Osteoblast (primary cell): ENCODE data around the gene FOSL1. TPM values are rescaled to one million over a fixed set of nuclear protein-coding genes. Genes with fewer than 3 reads are reported as not detected.

Experiments used
- DNase-seq: peaks from one replicate; pipeline ENCODE4 v3.0.0; 2011; ENCODE audit warnings: low spot score, mixed read lengths; ENCODE audit not compliant: insufficient read length; ENCODE audit errors: missing footprints
- H2AFZ ChIP-seq: 2 replicates; pipeline ENCODE4 v1.6.0; 2011; ENCODE audit warnings: mild to moderate bottlenecking, low read length
- H3K27ac ChIP-seq: 2 replicates; pipeline ENCODE4 v1.5.1; 2011; ENCODE audit warnings: mild to moderate bottlenecking, low read depth, low read length, moderate library complexity
- H3K27me3 ChIP-seq: 2 replicates; pipeline ENCODE4 v1.6.0; 2012; ENCODE audit warnings: mild to moderate bottlenecking, control low read depth, inconsistent platforms, low read length, moderate library complexity; ENCODE audit not compliant: insufficient read depth
- H3K36me3 ChIP-seq: 2 replicates; pipeline ENCODE4 v1.5.1; 2011; ENCODE audit warnings: mild to moderate bottlenecking, low read length, control low read depth, moderate library complexity; ENCODE audit not compliant: insufficient read depth
- H3K4me1 ChIP-seq: 2 replicates; pipeline ENCODE4 v1.5.1; 2011; ENCODE audit warnings: mild to moderate bottlenecking, low read length, control low read depth, moderate library complexity; ENCODE audit not compliant: insufficient read depth
- H3K4me2 ChIP-seq: 2 replicates; pipeline ENCODE4 v1.6.0; 2011; ENCODE audit warnings: mild to moderate bottlenecking, low read length; ENCODE audit not compliant: insufficient read depth
- H3K4me3 ChIP-seq: fragments of 200-600 bp; sonication (generic); 3 replicates; pipeline ENCODE4 v1.5.1; 2012; ENCODE audit warnings: mild to moderate bottlenecking, low read length, inconsistent platforms; ENCODE audit not compliant: insufficient read depth
- H3K79me2 ChIP-seq: 2 replicates; pipeline ENCODE4 v1.6.0; 2012; ENCODE audit warnings: mild to moderate bottlenecking, low read length, control low read depth, inconsistent platforms; ENCODE audit not compliant: insufficient read depth
- H3K9me3 ChIP-seq: 2 replicates; pipeline ENCODE4 v1.5.1; 2011; ENCODE audit warnings: low read depth, low read length, control low read depth
- H4K20me1 ChIP-seq: 2 replicates; pipeline ENCODE4 v1.6.0; 2012; ENCODE audit warnings: mild to moderate bottlenecking, low read length, control low read depth; ENCODE audit not compliant: insufficient read depth
- CTCF ChIP-seq: IDR thresholded peaks from 2 replicates; pipeline ENCODE4 v1.5.1; 2011; ENCODE audit warnings: mild to moderate bottlenecking, low read depth, low read length, moderate library complexity; ENCODE audit errors: extremely low read depth
- total RNA-seq: library from RNA; depleted of rRNA; stranded (reverse); fragments of >200 nt; gene quantifications from 2 replicates; pipeline ENCODE4 v1.2.3, GENCODE V29; 2012

The FOSL1 gene
- total RNA-seq, 1 donor = 13.0 TPM

- H3K79me2 ChIP-seq = peaks cover 80% of the 10 kb centered on the region
- no peaks in the 10 kb centered on the region for H3K27me3 ChIP-seq
- peaks cover 71% of the 10 kb centered on the region for H3K4me1 ChIP-seq
- H2AFZ ChIP-seq = no peak overlapping the region
- H3K9me3 ChIP-seq = no peaks in the 10 kb centered on the region
- peaks cover 46% of the 10 kb centered on the region for H4K20me1 ChIP-seq
- peak overlapping the region; percentile 86 for H3K27ac ChIP-seq
- DNase-seq = peak; percentile 69
- peak overlapping the region; percentile 95 for H3K4me3 ChIP-seq
- no peak for TF ChIP-seq CTCF
- H3K4me2 ChIP-seq = peak overlapping the region; percentile 81
- H3K36me3 ChIP-seq = peaks cover 53% of the 10 kb centered on the region
These were observed 3.1 kb downstream of the FOSL1 start for GRCh38 chr11:65897020-65897471.

- Histone ChIP-seq H3K79me2 (peaks cover 86% of the 10 kb centered on the region), H4K20me1 (peaks cover 53% of the 10 kb centered on the region), H3K4me2 (peak overlapping the region; percentile 81), H3K27ac (peak overlapping the region; percentile 86), H3K4me3 (peak overlapping the region; percentile 95), H3K4me1 (peaks cover 74% of the 10 kb centered on the region), H2AFZ (no peak overlapping the region), H3K27me3 (no peaks in the 10 kb centered on the region), H3K36me3 (peaks cover 58% of the 10 kb centered on the region), H3K9me3 (no peaks in the 10 kb centered on the region)
- no peak for TF ChIP-seq CTCF
- peak; percentile 87 for DNase-seq
These were observed 3.9 kb downstream of the FOSL1 start for GRCh38 chr11:65896034-65896999.

GRCh38 chr11:65895482-65895981, 4.7 kb downstream of the FOSL1 start:
- peak; percentile 90 for DNase-seq
- no peak overlapping the region for H3K4me3 ChIP-seq
- peaks cover 71% of the 10 kb centered on the region for H3K4me1 ChIP-seq
- peaks cover 60% of the 10 kb centered on the region for H4K20me1 ChIP-seq
- H3K36me3 ChIP-seq = peaks cover 58% of the 10 kb centered on the region
- no peak overlapping the region for H2AFZ ChIP-seq
- peaks cover 88% of the 10 kb centered on the region for H3K79me2 ChIP-seq
- peak overlapping the region; percentile 81 for H3K4me2 ChIP-seq
- no peak for TF ChIP-seq CTCF
- H3K27me3 ChIP-seq = no peaks in the 10 kb centered on the region
- no peaks in the 10 kb centered on the region for H3K9me3 ChIP-seq
- H3K27ac ChIP-seq = peak overlapping the region; percentile 86

- no peaks in the 10 kb centered on the region for H3K9me3 ChIP-seq
- no peak overlapping the region for H2AFZ ChIP-seq
- no peak overlapping the region for H3K4me3 ChIP-seq
- H3K27me3 ChIP-seq = no peaks in the 10 kb centered on the region
- H4K20me1 ChIP-seq = peaks cover 60% of the 10 kb centered on the region
- H3K79me2 ChIP-seq = peaks cover 79% of the 10 kb centered on the region
- H3K36me3 ChIP-seq = peaks cover 58% of the 10 kb centered on the region
- H3K27ac ChIP-seq = peak overlapping the region; percentile 56
- no peak for TF ChIP-seq CTCF
- peak; percentile 72 for DNase-seq
- H3K4me1 ChIP-seq = peaks cover 82% of the 10 kb centered on the region
- peak overlapping the region; percentile 45 for H3K4me2 ChIP-seq
These were observed 6.1 kb downstream of the FOSL1 start for GRCh38 chr11:65894034-65894591.
